ENCODE data around the gene TMEM232. TPM values are rescaled to one million over a fixed set of nuclear protein-coding genes. Genes with fewer than 3 reads are reported as not detected.
"Not testable (repeated sequence)": the region's sequence is repeated elsewhere in the genome, so short reads cannot be mapped to it uniquely, and the experiment has no call there.

TMEM232 gene
- 8.1 TPM for total RNA-seq

DNA sequence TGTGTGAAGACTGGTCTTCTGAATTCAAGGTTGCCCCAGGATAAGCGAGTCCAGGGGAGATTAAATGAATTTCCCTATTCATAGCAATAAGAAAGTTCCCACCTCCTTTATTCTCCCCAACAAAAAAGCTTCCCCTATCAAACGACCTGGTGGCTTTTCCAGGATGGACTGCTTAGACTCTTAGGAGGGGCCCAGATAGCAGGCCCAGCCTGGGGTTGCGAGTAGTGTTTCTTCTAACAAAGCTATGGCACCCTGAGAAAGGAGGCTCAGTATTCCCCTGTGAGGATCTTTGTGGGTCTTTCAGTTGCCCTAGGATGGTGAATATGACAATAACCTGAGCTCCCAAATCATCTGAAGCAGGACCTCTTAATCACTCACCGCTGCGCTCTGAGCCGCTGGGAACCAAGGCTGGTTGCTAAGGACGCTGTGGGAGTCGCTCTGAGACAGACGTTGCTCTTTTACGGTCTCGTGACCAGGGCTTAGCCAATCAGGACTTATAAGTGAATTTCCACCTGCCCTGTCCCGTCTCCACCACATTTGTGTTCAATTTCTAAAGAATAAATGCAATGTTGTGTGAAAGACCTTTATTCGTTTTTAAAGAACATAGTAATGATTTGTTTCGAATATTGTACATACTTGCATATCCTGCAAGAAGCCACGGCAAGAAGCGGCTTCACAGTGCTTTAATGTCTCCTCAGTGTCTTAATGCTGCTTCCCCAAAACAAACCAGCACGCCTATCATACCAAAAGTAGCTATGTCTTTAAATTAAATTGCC, at the start of gene TMEM232:
TSS of gene TMEM232 (minus strand) at position 423 of the 776 bp plus-strand sequence. CDS start 59,319 bp downstream, outside the sequence.
- ATAC-seq, result peak; percentile 95
- intact Hi-C loops (cut with DNase I), result no loop called here

DNA sequence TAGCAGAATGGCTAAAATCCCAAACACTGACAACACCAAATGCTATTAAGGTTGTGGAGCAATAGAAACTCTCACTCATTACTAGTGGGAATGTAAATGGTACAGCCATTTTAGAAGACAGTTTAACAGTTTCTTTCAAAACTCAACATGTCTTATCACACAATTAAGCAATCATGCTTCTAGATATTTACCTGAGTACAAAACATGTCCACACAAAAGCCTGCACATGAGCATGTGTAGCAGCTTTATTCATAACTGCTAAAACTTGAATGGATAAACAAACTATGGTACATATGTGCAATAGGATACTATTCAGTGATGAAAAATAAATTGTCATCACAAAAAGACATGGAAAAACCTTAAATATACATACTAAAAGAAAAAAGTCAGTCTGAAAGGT, 43.8 kb upstream of the TMEM232 start:
- intact Hi-C loops (cut with DNase I), result no loop called here
- no peak for ATAC-seq

More for the DNA sequence above, at the start of gene TMEM232:
- peak; percentile 80 for DNase-seq (ENCODE audit: low spot score)

DNA sequence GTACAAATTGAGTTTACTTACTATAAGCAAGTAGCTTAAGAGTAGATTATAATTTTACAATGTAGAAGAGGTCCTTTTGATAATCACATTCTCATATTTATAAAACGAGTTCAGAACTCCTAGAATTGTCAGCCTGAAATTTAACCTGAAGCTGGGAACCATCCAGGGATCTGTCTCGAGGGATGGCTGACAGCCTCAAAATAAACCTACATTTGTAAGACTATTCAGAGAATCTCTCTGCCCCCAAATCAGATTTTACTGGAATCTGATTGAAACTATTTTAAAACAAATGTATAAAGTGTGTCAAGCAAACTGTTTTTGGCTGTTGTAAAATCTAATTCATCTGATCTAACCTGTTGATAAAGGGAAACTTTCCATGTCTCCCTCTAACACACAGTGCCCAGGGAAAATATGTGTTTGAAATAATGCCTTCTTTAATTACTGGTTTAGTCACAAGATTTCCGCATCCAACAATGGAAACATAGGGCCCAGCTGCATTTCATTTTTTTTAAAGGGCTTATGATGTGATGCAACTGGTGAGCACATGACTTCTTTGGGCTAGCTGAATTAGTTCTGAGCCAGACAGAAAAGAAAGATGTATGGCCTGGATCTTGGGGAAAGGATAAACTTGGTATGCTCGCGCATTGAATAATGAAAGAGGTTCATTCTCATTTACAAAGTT, 42.7 kb upstream of the TMEM232 start:
- intact Hi-C loops (cut with DNase I), result no loop called here
- ATAC-seq (peak; percentile 30), DNase-seq (ENCODE audit: low spot score) (no peak)

More for the DNA sequence above, 43.8 kb upstream of the TMEM232 start:
- DNase-seq (ENCODE audit: low spot score), result no peak

DNA sequence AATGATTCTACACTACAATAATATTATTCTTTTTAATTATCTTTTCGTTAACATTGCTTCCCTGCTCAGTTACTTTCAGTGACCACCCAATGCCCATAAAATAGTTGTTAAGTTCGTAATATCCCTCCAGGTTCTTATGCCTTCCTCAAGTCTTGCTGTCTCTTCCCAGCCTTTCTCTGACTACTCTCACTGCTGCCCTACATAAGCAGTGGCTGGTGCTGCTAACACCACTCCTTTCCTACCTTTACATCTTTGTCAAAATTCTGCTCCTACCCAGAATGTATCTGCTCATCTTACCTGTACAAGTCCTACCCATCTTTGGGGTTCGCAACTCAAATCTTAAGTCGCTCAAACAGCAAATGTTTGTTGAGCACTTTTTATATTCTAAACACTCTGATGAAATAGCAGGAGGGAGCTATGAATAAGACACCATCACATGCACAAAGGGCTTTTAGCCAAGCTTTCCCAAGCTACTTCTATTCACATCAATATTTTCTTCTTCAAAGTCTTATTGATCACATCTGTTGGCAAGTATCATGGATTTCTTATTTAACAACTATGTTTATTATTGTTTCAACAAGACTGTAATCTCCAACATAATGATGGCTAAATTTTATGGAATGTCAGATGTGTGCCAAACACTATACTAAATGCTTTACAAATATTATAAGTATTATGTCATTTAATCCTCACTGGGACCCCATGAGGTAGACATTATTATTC, 41.8 kb upstream of the TMEM232 start:
- ATAC-seq, result no peak
- DNase-seq (ENCODE audit: low spot score), result no peak
- intact Hi-C loops (cut with DNase I), result no loop called here

DNA sequence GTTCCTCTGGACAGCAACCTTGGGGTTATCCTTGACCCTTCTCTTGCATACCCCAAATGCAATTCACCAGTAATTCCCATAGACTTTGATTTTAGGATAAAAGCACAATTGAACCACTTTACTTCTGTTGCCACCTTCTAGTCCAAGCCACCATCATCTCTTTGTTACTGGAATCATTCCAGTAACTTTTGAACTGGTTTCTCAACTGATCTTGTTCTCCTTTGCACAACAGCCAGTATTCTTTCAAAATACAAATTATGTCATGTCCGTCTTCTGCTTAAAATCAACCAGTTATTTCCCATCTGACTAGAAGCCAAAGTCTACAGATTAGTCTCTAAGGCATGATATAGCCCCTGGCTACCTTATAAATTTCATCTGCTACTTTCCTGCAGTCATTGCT, 33.7 kb upstream of the TMEM232 start:
- ATAC-seq (no peak), DNase-seq (ENCODE audit: low spot score) (no peak)
- intact Hi-C loops (cut with DNase I), result no loop called here

DNA sequence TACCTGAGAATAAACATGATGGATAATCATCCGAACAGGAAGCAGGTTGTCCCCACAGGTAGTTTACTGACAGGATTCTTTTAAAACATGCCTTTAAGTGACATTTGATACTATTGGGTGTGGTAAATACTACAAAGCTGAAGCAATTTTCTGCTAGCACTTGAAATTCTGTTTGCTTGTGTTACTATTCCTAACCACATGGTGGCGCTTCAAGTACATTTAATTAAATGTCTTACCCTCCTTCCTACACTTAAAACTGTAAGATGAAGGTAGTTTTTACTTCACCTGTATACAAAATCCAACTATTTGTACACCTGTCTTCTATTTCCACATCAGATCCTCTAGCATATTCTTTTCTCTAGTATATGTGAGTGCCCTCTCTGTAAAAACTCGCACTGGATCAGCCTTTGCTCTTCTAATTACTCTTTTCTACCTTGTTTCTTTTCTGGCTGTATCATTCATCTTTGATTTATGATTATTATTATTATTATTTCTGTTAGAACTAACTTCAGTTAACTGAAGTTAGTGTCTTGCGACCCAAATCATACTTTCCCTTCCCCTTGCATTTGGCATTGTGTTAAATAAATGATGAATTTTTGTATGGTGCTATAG, 30.8 kb upstream of the TMEM232 start:
- intact Hi-C loops (cut with DNase I), result no loop called here
- ATAC-seq, result no peak
- no peak for DNase-seq (ENCODE audit: low spot score)

DNA sequence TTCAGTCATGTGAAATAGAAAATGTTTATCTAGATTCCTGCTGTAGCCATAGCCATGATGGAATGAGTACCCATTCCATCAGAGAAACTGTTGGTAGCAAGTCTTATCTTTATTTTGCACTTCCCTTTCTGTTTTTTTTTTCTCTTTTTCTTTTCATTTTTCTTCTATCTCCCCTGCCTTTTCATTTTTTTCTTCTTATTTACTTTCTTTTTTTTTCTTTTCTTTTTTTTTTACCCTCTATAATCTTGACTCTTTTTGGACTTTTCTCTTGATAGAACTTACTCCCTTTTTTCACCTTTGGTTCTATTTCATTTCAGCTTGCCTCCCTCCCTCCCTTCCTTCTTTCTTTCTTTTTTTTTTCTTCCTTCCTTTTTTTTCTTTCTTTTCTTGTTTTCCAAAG, 27.7 kb upstream of the TMEM232 start:
- intact Hi-C loops (cut with DNase I), result no loop called here
- ATAC-seq, result no peak
- no peak for DNase-seq (ENCODE audit: low spot score)

DNA sequence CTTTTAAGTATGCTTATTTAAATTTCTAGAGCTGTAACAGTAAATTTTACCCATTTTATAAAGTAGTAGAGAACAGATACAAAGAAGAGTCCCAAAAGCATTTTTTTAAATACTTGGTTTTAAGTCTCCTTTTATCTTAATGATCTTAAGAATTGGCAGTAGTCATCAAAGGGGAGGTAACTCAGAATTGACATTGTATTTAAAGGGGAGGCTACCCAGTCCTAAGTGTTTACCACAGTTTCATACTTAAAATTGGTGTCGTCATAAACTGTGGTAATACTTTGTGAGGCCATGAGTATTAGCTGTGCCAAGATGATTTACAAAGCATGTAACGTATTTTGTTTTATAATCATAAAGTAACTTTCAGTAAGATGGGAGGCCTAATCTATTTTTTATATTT, 27.1 kb upstream of the TMEM232 start:
- ATAC-seq (no peak), DNase-seq (ENCODE audit: low spot score) (no peak)
- intact Hi-C loops (cut with DNase I), result no loop called here

DNA sequence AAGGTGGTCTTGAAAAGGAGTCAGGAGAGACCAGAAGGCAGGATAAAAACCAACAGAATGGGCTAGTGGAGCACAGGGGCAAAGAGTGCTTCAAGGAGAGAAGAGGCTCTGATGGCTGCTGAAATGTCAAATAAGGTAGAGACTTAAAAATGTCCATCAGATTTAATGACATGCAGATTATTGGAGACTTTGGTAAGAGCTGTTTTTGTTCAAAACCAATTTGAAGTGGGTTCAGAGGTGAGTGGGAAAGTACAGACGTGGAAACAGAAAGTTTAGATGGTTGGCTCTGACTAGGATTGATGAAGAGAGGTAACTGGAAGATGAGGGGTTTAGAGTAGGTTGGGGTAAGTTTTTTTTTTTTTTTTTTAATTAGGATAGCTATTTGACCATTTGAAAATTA, 26.5 kb upstream of the TMEM232 start:
- intact Hi-C loops (cut with DNase I), result no loop called here
- DNase-seq (ENCODE audit: low spot score) (no peak), ATAC-seq (no peak)

DNA sequence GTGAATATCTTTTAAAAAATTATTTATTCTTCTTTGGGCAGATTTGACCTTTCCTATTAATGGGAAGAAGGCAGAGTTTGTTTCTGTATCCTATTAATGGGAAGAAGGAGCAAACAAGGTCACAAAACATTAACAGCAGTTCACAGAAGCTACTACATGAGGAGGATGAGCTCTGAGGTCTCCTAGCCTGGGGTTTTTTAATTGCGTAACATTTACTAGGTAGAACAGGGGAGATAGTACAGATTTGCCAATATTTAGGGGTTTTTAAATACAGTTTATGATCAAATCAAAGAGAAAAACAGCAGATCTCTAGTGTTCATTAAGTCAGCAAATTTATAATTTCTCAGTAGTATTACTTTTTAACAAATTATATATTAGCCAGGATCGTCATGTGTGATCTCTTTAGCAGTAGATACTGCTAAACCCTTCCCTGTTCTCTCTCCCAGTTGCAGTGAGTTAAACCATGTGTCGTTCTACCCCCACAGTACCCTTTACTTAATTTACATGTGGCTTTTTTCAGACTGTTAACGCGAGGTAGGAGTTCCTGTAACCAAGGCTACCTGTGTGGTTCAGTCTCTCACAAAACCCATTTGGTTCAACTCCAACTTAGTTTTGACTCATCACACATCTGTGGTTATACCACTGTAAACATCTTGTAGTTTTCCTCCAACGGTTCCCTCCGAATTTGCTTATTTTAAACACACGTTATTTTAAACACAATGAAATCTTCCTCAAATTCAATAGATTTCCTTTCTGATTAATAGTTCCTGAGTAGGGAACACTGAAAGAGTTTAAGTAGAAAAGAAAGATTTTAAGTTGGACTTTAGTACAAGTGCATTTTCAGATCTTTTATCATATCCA, 25.7 kb upstream of the TMEM232 start:
- no peak for DNase-seq (ENCODE audit: low spot score)
- intact Hi-C loops (cut with DNase I), result no loop called here
- ATAC-seq, result no peak

DNA sequence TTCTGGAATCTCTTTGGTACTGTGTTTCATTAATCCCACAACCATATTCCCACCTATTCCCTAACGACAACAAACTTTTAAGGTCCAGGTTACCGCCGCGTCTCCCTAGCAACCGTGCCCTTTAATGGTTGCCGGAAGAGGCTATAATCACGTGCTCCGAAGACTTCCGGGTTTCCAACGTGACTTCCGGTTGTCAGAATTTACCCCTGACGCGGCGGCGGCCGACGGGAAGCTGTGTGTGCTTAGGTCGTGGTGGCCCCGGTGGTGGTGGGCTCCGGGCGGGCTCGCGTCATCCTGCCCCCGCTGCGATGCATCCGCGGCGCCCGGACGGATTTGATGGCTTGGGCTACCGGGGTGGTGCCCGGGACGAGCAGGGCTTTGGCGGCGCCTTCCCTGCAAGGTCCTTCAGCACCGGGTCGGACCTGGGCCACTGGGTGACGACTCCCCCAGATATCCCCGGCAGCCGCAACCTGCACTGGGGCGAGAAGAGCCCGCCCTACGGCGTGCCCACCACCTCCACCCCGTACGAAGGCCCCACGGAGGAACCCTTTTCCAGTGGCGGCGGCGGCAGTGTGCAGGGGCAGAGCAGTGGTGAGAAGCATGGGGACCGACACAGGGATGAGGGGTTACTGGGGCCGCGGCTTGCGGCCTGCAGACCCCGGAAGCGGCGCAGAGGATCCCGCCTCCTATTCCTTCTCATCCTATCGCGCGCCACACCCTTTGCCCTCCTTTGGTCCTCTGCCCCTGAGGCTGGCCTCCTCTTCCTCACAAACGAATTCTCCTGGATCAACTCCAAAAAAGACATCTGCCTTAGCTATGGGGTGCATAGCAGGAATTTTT, 12.6 kb upstream of the TMEM232 start, which contains the start of gene SLC25A46:
TSS of gene SLC25A46 (plus strand) at position 196 of the 840 bp plus-strand sequence. CDS start at position 309, 113 bp downstream.
- ATAC-seq (peak; percentile 98), DNase-seq (ENCODE audit: low spot score) (peak; percentile 91)
- intact Hi-C loops (cut with DNase I), result no loop called here

DNA sequence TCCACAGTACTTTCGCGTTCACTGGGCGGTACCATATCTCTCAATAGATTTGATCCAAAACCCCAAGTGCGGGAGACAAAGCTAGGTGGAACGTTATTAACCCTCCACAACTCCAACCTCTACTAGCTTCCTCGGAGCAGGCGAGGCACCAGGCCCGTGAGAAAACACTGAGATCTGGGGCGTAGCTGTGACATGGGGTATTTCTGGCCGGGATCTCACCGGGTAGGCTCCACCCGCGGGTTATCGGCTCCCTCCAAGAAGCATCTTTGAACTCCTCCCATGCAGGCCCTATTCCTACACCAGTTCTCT, 12.0 kb upstream of the TMEM232 start:
- intact Hi-C loops (cut with DNase I), result no loop called here
- DNase-seq (ENCODE audit: low spot score) (peak; percentile 57), ATAC-seq (peak; percentile 82)

DNA sequence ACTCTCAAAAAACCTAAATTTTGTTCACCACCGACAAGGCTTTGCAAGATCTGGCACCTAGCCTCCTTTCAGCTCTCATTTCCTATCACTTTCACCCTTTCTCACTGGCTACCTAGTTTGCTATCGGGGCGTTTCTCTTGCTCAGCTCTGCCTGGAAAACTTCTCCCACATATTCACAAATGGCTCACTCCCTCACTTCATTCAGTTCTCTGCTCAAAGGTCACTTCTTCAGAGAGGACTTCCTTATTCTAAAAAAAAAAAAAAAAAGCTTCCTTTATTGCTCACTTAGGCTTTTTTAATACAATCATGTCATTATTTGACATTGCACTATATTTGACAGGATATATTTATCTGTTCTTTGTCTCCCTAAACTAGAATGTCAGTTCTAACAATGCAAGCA, 10.3 kb upstream of the TMEM232 start:
- ATAC-seq, result no peak
- DNase-seq (ENCODE audit: low spot score), result no peak
- intact Hi-C loops (cut with DNase I), result no loop called here

DNA sequence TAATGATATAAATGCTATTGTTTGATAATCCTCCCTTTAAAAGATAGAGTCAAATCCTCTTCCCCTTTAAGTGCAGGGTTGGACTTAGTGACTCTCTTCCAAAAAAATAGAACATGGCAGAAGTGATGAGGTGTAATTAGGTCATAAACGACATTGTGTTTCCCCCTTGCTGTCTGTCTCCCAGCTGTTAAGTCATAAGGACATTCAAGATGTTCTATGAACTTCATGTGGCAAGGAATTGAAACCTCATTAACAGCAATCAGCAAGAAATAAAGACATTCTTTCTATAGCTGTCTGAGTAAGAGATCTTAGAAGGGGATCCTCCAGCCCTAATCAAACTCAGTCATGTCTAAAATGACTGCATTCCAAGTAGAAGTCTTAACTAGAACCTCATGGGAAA, 9.1 kb upstream of the TMEM232 start:
- ATAC-seq (no peak), DNase-seq (ENCODE audit: low spot score) (no peak)
- intact Hi-C loops (cut with DNase I), result no loop called here

DNA sequence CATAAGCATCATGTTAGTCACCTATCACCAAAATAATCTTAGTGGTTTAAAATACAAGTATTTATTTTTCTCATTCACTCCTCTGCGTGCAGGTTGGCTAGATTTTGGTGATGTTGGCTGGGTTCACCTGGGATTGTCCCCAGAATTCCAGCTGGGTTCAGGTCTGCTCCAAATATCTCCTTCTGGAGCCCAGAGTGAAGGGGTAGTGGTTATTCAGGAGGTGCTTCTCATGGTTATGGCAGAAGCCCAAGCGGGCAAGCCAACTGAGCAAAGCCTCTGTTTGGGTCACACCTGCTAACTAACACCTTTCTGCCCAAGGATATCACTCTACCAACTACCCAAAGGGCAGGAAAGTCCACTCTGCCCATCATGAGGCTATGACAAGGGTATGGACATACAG, 7.6 kb upstream of the TMEM232 start:
- intact Hi-C loops (cut with DNase I), result no loop called here
- no peak for ATAC-seq
- DNase-seq (ENCODE audit: low spot score), result no peak

DNA sequence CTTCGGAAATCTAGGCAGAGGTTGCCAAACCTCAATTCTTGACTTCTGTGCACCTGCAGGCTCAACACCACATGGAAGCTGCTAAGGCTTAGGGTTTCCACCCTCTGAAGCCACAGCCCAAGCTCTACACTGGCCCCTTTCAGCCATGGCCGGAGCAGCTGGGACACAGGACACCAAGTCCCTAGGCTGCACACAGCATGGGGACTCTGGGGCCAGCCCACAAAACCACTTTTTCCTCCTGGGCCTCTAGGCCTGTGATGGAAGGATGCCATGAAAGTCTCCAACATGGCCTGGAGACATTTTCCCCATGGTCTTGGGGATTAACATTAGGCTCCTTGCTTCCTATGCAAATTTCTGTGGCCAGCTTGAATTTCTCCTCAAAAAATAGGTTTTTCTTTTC, 5.0 kb upstream of the TMEM232 start:
- ATAC-seq; DNase-seq (ENCODE audit: low spot score); intact Hi-C loops (cut with DNase I): not testable (repeated sequence)

DNA sequence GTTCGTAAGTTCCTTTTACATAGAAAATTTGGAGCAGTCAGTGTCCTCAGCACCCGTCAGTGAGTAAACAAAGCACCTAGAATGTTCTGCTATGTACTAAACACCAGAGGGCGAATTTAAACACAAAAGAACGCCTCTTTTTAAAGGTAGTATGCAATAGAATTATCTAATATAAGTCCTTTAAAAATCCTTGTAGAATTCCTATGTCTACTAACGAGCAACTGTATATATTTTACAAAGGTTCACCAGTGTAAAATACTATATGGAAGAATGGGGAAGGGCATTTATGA, 499 bp upstream of the TMEM232 start:
- intact Hi-C loops (cut with DNase I), result no loop called here
- ATAC-seq (peak; percentile 30), DNase-seq (ENCODE audit: low spot score) (no peak)

DNA sequence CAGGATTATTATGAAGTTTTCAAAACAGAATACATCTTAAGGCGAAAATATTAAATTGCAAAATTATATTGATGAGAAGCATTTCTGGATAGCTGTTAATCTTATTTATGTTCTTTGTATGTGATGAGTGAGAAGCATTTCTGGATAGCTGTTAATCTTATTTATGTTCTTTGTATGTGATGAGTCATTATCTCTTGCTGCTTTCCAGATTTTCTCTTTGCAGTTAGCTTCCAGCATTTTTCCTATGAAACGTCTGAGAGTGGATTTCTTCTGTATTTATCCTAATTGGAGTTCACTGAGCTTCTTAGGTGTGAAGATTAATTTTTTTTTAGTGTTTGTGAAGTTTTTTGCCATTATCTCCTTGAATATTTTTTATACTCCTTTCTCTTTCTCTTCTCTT, 8.2 kb downstream of the TMEM232 start:
- ATAC-seq (no peak), DNase-seq (ENCODE audit: low spot score) (no peak)
- intact Hi-C loops (cut with DNase I), result no loop called here

Data from sciatic nerve (tissue), 2 donors.